ENCODE results near the gene ERP27. TPM values are rescaled to one million over a fixed set of nuclear protein-coding genes. Genes with fewer than 3 reads are reported as not detected.

ERP27 gene
- total RNA-seq, 1 experiment from 2014 or later, result 0.28 TPM

GRCh38 chr12:14937014-14937413, 1.3 kb downstream of the ERP27 start:
- no peak for DNase-seq (ENCODE audit: low spot score)

- no peak for DNase-seq (ENCODE audit: low spot score)
Observed at GRCh38 chr12:14936224-14936861, 2.0 kb downstream of the ERP27 start.

GRCh38 chr12:14935031-14935430, 3.3 kb downstream of the ERP27 start:
- peak; percentile 82 for DNase-seq (ENCODE audit: low spot score)

- DNase-seq (ENCODE audit: low spot score), result peak; percentile 54
Observed at GRCh38 chr12:14934511-14934910, 3.8 kb downstream of the ERP27 start.

- DNase-seq (ENCODE audit: low spot score), result peak; percentile 59
Observed at GRCh38 chr12:14931791-14932560, 6.4 kb downstream of the ERP27 start.

- DNase-seq (ENCODE audit: low spot score), result no peak
Observed at GRCh38 chr12:14931359-14931758, 7.0 kb downstream of the ERP27 start.

GRCh38 chr12:14930299-14930698, 8.0 kb downstream of the ERP27 start:
- no peak for DNase-seq (ENCODE audit: low spot score)

- peak; percentile 95 for DNase-seq (ENCODE audit: low spot score)
Observed at GRCh38 chr12:14928931-14929330, 9.4 kb downstream of the ERP27 start.

GRCh38 chr12:14927267-14927666, 11.1 kb downstream of the ERP27 start:
- DNase-seq (ENCODE audit: low spot score), result no peak

GRCh38 chr12:14924541-14924940, 13.8 kb downstream of the ERP27 start:
- DNase-seq (ENCODE audit: low spot score), result no peak

- DNase-seq (ENCODE audit: low spot score), result no peak
Observed at GRCh38 chr12:14923944-14924343, 14.4 kb downstream of the ERP27 start.

GRCh38 chr12:14921218-14921617, 17.1 kb downstream of the ERP27 start:
- DNase-seq (ENCODE audit: low spot score), result no peak

GRCh38 chr12:14920475-14921126, 17.7 kb downstream of the ERP27 start:
- DNase-seq (ENCODE audit: low spot score), result no peak

- no peak for DNase-seq (ENCODE audit: low spot score)
Observed at GRCh38 chr12:14919455-14919854, 18.9 kb downstream of the ERP27 start.

GRCh38 chr12:14915736-14916135, 22.6 kb downstream of the ERP27 start:
- DNase-seq (ENCODE audit: low spot score), result no peak

GRCh38 chr12:14913381-14913781, 25.0 kb downstream of the ERP27 start:
- peak; percentile 53 for DNase-seq (ENCODE audit: low spot score)

GRCh38 chr12:14911131-14911530, 27.2 kb downstream of the ERP27 start:
- no peak for DNase-seq (ENCODE audit: low spot score)

GRCh38 chr12:14910090-14910915, 28.0 kb downstream of the ERP27 start:
- DNase-seq (ENCODE audit: low spot score), result peak; percentile 31

- no peak for DNase-seq (ENCODE audit: low spot score)
Observed at GRCh38 chr12:14907953-14908352, 30.4 kb downstream of the ERP27 start.

GRCh38 chr12:14906114-14906513, 32.2 kb downstream of the ERP27 start:
- DNase-seq (ENCODE audit: low spot score), result no peak

GRCh38 chr12:14905269-14906004, 32.9 kb downstream of the ERP27 start:
- DNase-seq (ENCODE audit: low spot score), result no peak

Measured in HT-29 (cell line).